HFFc6 (cell line): ENCODE results near the gene PLXDC1. TPM values are rescaled to one million over a fixed set of nuclear protein-coding genes. Genes with fewer than 3 reads are reported as not detected.

Experiments
- DNase-seq: peaks from one replicate; pipeline ENCODE4 v3.0.0-alpha.2; 2018
- H3K27ac Mint-ChIP-seq: 2 replicates; pipeline ENCODE4 v1.8.0; 2020; ENCODE audit warnings: mild to moderate bottlenecking, mixed read lengths
- H3K27me3 Mint-ChIP-seq: 2 replicates; pipeline ENCODE4 v1.8.0; 2021; ENCODE audit warnings: mild to moderate bottlenecking, moderate library complexity, mixed read lengths; ENCODE audit not compliant: insufficient read depth
- H3K36me3 Mint-ChIP-seq: 2 replicates; pipeline ENCODE4 v1.8.0; 2021; ENCODE audit warnings: low read depth, mixed read lengths
- H3K4me1 Mint-ChIP-seq: 2 replicates; pipeline ENCODE4 v1.8.0; 2020; ENCODE audit warnings: low read depth, mixed read lengths
- H3K4me3 Mint-ChIP-seq: 2 replicates; pipeline ENCODE4 v1.8.0; 2020; ENCODE audit warnings: mild to moderate bottlenecking, moderate library complexity, mixed read lengths
- H3K9me3 Mint-ChIP-seq: 2 replicates; pipeline ENCODE4 v1.8.0; 2020; ENCODE audit warnings: mild to moderate bottlenecking, mixed read lengths
- total RNA-seq, 6 experiments: library from RNA; stranded (reverse); fragmentation: NEBNext Ultra II Directional; extraction: Animal tissue kit (Norgen Biotek cat#: 25700); gene quantifications; 2 replicates in 1 of 6; 3 replicates in 5 of 6; pipeline ENCODE4 v1.2.3, GENCODE V29; 2021
- TF ChIP-seq, protein P1 (sequence below): fragments of 200-600 bp; sonication (generic); IDR thresholded peaks from 2 replicates; pipeline ENCODE4 v1.5.0; 2021; ENCODE audit warnings: antibody characterized with exemption, mild to moderate bottlenecking

PLXDC1 gene
- total RNA-seq, 6 experiments from 2014 or later: 0.20 to 2.2 (median 0.69) TPM

GRCh38 chr17:39177256-39177655 is 25.8 kb upstream of the PLXDC1 start:
- H3K4me1 Mint-ChIP-seq: peaks cover 28% of the 10 kb centered on the region
- peaks cover 1% of the 10 kb centered on the region; the same call in 1 of the 2 replicates for H3K27me3 Mint-ChIP-seq
- no peak overlapping the region; the same call in 1 of the 2 replicates for H3K27ac Mint-ChIP-seq
- no peak overlapping the region for H3K4me3 Mint-ChIP-seq
- DNase-seq: no peak
- H3K36me3 Mint-ChIP-seq: peaks cover 27% of the 10 kb centered on the region
- TF ChIP-seq, protein P1, sequence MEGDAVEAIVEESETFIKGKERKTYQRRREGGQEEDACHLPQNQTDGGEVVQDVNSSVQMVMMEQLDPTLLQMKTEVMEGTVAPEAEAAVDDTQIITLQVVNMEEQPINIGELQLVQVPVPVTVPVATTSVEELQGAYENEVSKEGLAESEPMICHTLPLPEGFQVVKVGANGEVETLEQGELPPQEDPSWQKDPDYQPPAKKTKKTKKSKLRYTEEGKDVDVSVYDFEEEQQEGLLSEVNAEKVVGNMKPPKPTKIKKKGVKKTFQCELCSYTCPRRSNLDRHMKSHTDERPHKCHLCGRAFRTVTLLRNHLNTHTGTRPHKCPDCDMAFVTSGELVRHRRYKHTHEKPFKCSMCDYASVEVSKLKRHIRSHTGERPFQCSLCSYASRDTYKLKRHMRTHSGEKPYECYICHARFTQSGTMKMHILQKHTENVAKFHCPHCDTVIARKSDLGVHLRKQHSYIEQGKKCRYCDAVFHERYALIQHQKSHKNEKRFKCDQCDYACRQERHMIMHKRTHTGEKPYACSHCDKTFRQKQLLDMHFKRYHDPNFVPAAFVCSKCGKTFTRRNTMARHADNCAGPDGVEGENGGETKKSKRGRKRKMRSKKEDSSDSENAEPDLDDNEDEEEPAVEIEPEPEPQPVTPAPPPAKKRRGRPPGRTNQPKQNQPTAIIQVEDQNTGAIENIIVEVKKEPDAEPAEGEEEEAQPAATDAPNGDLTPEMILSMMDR: no peak
- no peaks in the 10 kb centered on the region for H3K9me3 Mint-ChIP-seq

DNA sequence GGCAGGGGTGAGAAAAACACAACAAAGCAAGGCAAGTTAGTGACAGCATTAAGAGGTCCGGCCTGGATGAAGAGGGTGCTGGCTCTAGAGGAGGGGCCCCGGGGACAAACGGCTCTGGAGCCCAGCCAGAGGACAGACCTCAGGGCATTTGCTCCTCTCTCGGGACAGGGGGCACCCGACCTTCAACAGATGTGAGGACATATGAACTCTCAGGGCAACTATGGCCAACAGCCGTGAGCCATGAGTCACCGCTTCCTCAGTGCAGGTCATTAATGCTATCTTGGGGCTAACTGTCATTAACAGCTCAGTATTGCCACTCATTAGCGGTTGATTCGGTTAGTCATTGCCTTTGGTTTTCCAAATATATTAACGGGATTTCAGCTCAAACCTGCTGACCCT is 24.3 kb upstream of the PLXDC1 start:
- Mint-ChIP-seq H3K36me3 (peaks cover 27% of the 10 kb centered on the region), H3K27me3 (peaks cover 5% of the 10 kb centered on the region; the same call in 1 of the 2 replicates), H3K9me3 (no peaks in the 10 kb centered on the region), H3K4me1 (peaks cover 28% of the 10 kb centered on the region), H3K4me3 (no peak overlapping the region), H3K27ac (peak overlapping the region; percentile 21; the same call in 1 of the 2 replicates)
- DNase-seq: no peak
- TF ChIP-seq, protein P1: no peak

- no peak overlapping the region for H3K4me3 Mint-ChIP-seq
These were observed 23.7 kb upstream of the PLXDC1 start for GRCh38 chr17:39174920-39175694.

DNA sequence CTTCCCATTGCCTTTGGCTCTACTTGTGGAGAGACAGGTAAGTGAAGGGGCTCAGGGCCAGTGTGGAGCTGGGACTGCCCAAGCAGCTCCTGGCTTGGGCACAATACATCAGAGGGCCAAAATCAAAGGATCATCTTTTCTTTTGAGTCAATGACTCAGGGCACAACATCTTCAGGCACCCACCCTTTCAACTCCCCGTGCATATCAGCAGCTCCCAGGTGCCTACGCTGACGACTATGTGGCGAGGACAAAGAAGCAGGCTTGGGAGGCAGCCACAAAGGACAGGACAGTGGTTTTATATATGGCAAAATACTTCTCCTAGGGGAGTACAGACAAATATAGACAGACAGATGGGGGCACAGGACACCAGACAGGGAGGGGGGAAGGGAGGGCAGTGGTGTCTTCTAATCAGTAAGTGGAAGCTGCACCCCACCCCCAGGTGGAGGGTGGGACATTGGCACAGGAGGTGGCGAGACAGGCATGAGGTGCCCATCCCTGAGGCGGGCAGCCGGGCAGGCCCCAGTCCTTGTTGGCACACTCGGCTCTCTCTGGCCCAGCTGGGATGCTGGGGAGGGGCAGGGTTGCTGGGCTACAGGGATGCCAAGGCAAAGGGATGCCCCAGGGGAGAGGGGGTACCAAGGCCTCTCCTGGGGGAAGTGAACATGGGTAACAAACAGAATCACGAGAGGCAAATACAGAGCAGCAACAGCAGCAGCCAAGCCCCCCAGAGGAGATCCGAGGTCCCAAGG is 22.3 kb upstream of the PLXDC1 start:
- peaks cover 26% of the 10 kb centered on the region for H3K4me1 Mint-ChIP-seq
- H3K9me3 Mint-ChIP-seq: 0 out of 2 replicates have a peak, but pooled peaks cover 3% of the 10 kb centered on the region
- no peak for DNase-seq
- H3K27ac Mint-ChIP-seq: no peak overlapping the region; the same call in 1 of the 2 replicates
- no peak overlapping the region for H3K4me3 Mint-ChIP-seq
- peaks cover 12% of the 10 kb centered on the region for H3K27me3 Mint-ChIP-seq
- peaks cover 27% of the 10 kb centered on the region for H3K36me3 Mint-ChIP-seq
- TF ChIP-seq, protein P1: no peak

More at GRCh38 chr17:39174920-39175694, 23.7 kb upstream of the PLXDC1 start:
- H3K9me3 Mint-ChIP-seq: no peaks in the 10 kb centered on the region
- H3K36me3 Mint-ChIP-seq: peaks cover 27% of the 10 kb centered on the region
- no peak overlapping the region for H3K27ac Mint-ChIP-seq
- peaks cover 28% of the 10 kb centered on the region for H3K4me1 Mint-ChIP-seq
- H3K27me3 Mint-ChIP-seq: peaks cover 5% of the 10 kb centered on the region; the same call in 1 of the 2 replicates
- peak; percentile 10 for DNase-seq
- TF ChIP-seq, protein P1: peak; percentile 94

DNA sequence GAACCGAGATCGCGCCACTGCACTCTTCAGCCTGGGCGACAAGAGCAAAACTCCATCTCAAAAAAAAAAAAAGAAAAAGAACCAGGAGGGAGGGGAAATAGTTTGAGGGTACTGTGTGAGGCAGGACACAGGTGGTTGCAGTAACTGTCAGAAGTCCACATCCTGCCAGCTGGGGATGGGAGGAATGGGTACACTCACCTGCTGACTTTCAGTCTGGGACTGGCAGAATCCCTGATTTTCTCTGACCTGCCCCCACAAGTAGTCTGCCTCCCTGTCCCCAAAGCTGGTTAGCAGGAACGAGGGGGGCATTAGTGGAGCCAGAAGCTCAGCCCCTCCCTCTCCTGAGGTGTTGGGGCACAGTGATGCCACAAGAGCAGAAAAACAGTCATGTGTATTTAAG is 21.6 kb upstream of the PLXDC1 start:
- Mint-ChIP-seq H3K27ac (no peak overlapping the region), H3K9me3 (peaks cover 7% of the 10 kb centered on the region; the same call in 1 of the 2 replicates), H3K36me3 (peaks cover 26% of the 10 kb centered on the region), H3K4me1 (peaks cover 20% of the 10 kb centered on the region), H3K4me3 (no peak overlapping the region), H3K27me3 (peaks cover 15% of the 10 kb centered on the region)
- DNase-seq: no peak
- TF ChIP-seq, protein P1: no peak
